GM18520 (cell line): ENCODE measurements around the gene CYP2E1.
"Not testable (repeated sequence)": the region's sequence is repeated elsewhere in the genome, so short reads cannot be mapped to it uniquely, and the experiment has no call there.

Experiments used
- ATAC-seq: cut with Tn5 transposase; IDR thresholded peaks from one replicate; pipeline ENCODE4 v1.9.1; 2021; ENCODE audit not compliant: unreplicated experiment

The CYP2E1 gene

GRCh38 chr10:133528296-133528844 lies 1.2 kb downstream of the CYP2E1 start:
- ATAC-seq, result no peak

GRCh38 chr10:133528845-133529575 lies 1.8 kb downstream of the CYP2E1 start:
- no peak for ATAC-seq

- no peak for ATAC-seq
Observed at GRCh38 chr10:133529576-133529946, 2.4 kb downstream of the CYP2E1 start.

- no peak for ATAC-seq
Observed at GRCh38 chr10:133530506-133530905, 3.3 kb downstream of the CYP2E1 start.

GRCh38 chr10:133532871-133533270 lies 5.7 kb downstream of the CYP2E1 start:
- ATAC-seq, result no peak

- ATAC-seq, result no peak
Observed at GRCh38 chr10:133534417-133534816, 7.3 kb downstream of the CYP2E1 start.

GRCh38 chr10:133536198-133536597 lies 9.0 kb downstream of the CYP2E1 start:
- no peak for ATAC-seq

- ATAC-seq, result no peak
Observed at GRCh38 chr10:133537546-133538545, 10.7 kb downstream of the CYP2E1 start.

- ATAC-seq, result not testable (repeated sequence)
Observed at GRCh38 chr10:133541441-133541975, 14.3 kb downstream of the CYP2E1 start.

- no peak for ATAC-seq
Observed at GRCh38 chr10:133544506-133544905, 17.3 kb downstream of the CYP2E1 start.

- ATAC-seq, result no peak
Observed at GRCh38 chr10:133554600-133554999, 27.4 kb downstream of the CYP2E1 start.

- no peak for ATAC-seq
Observed at GRCh38 chr10:133555521-133555920, 28.4 kb downstream of the CYP2E1 start.

GRCh38 chr10:133557381-133557780 lies 30.2 kb downstream of the CYP2E1 start:
- no peak for ATAC-seq

- no peak for ATAC-seq
Observed at GRCh38 chr10:133559216-133559615, 32.1 kb downstream of the CYP2E1 start.

- ATAC-seq, result no peak
Observed at GRCh38 chr10:133564816-133565215, 37.7 kb downstream of the CYP2E1 start.

- no peak for ATAC-seq
Observed at GRCh38 chr10:133565441-133566294, 38.5 kb downstream of the CYP2E1 start, which contains the start of gene SYCE1. Gene SYCE1 (minus strand): TSS chr10:133565583. CDS start chr10:133565529, 54 bp downstream.

- ATAC-seq, result no peak
Observed at GRCh38 chr10:133567119-133567518, 40.0 kb downstream of the CYP2E1 start.

- no peak for ATAC-seq
Observed at GRCh38 chr10:133567609-133568286, 40.6 kb downstream of the CYP2E1 start.

- no peak for ATAC-seq
Observed at GRCh38 chr10:133568287-133568614, 41.1 kb downstream of the CYP2E1 start.
